Uterine smooth muscle cell (primary cell): ENCODE measurements around the gene RHOT1. TPM values are rescaled to one million over a fixed set of nuclear protein-coding genes. Genes with fewer than 3 reads are reported as not detected.

Experiments
- total RNA-seq: library from RNA; depleted of rRNA; stranded (reverse); fragments of >200 nt; gene quantifications from 2 replicates; pipeline ENCODE4 v1.2.3, GENCODE V29; 2014

RHOT1 gene
- total RNA-seq = 45.6 and 49.4 TPM in 2 replicates

DNA sequence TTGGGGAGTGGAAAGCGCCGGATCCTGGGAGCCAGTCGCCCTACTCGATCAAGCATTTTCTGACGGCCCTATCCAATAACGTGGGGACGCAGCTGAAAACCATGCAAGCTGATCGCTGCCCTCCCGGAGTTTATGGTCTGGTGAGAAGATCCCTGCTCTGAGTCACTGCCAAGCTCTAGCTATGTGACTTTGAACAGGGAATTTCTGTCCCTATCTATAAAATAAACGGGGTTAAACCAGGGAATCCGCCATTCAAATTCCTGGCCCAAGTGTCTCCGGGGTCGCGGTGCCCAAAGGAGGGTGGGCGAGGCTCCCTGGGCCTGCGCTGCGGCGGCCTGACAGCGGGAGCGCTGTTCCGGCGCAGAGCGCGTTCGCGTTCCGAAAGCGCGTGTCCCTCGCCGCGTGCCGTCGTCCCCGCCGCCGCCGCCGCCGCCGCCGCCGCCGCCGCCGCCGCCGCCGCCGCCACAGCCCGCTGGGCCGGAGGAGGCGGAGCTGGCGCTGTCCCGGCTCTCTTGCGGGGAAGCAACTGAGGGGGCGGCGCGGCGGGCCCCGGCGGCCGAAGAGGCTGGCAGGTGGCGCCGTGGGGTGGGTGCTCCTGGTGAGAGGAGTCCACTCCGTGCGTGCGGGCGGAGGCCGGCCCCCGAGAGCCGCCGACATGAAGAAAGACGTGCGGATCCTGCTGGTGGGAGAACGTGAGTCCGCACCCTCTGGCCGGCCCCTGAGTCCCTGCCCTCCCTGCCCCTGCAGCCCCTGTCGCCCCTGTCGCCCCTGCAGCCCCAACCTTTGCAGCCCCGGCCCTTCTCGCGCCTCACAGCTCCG, at the start of gene RHOT1:
Gene RHOT1 (plus strand): TSS at position 465 of the 819 bp plus-strand sequence. CDS start 191 bp downstream, at position 656.

DNA sequence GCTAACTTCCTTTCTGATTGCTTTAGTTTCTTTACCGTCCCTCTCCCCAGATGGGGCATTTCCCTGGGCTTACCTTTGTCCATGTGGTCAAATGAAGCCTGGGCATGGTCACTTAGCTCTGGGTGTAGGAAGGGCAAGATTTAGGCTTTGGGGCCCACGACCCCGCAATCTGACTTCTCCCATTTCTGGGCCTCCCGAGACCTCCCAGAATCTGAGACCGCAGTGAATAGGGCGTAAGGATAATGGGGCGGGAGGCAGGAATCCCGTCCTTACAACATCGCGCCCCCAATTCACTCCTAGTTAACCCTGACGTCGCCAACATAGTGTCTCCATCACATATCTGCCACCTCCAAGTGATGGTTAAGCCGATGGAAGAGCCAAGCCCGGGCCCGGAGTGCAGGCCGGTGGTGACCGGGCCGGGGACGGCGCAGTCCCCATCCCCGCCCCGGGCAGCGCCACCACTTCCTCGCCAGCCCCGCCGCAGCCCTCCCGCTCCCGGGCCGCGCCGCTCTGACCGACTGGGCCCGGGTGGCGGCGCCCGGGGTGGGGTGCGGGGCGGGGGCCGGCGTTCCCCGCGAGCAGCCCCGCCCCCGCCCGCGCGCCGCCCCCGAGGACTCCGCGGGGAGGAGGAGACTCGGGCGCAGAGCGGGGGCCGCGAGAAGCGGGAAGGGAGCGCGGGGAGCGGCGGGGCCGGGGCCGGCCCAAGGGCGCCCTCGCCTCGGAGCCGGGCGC, 123.1 kb downstream of the RHOT1 start, which contains the start of gene RHBDL3:
Gene RHBDL3 (plus strand): TSS at position 641 of the 732 bp plus-strand sequence. CDS start 358 bp downstream, outside the sequence.

Other genes starting within 250 kb of the RHOT1 start
- gene UTP6, start 240.8 kb upstream of the RHOT1 start, total RNA-seq = 46.1 and 49.5 TPM in 2 replicates
- 26.5 and 34.9 TPM in 2 replicates for gene SUZ12, start 205.5 kb upstream of the RHOT1 start, total RNA-seq
- gene LRRC37B, start 135.1 kb upstream of the RHOT1 start, total RNA-seq = 12.3 and 18.5 TPM in 2 replicates
- under 0.01 and 0.22 TPM in 2 replicates for gene RHBDL3, start 123.3 kb downstream of the RHOT1 start, total RNA-seq
- 20.9 and 21.9 TPM in 2 replicates for gene C17orf75, start 199.7 kb downstream of the RHOT1 start, total RNA-seq
- 103 and 135 TPM in 2 replicates for gene ZNF207, start 207.7 kb downstream of the RHOT1 start, total RNA-seq